Pancreas (tissue), 10 donors: Measurements from ENCODE around the gene POGLUT3. TPM values are rescaled to one million over a fixed set of nuclear protein-coding genes. Genes with fewer than 3 reads are reported as not detected.
A peak's percentile ranks its signal among the peaks of the same experiment; 100 is the strongest.

Experiments
- ATAC-seq, 4 donors: fragments of 200-7000 bp; cut with Tn5 transposase; one replicate each; pipeline versions ENCODE4 v1.8.0 to v1.9.1; 2020; ENCODE audit warnings: mild to moderate bottlenecking in 4 of 4, moderate library complexity in 4 of 4
- DNase-seq, 6 donors: peaks; one replicate each; pipeline ENCODE4 v3.0.0-alpha.2; 2020
- FAIRE-seq: peaks from 2 replicates; lab custom pipeline; 2012; peaks lifted over from hg19 to GRCh38; lab: Jason Lieb, UNC
- H3K27ac ChIP-seq, 4 donors: fragments of 200-600 bp; sonication (generic); 1 replicate in 3 of 4; 2 replicates in 1 of 4; pipeline versions ENCODE4 v1.5.0 to v1.8.0; 2020
- H3K27me3 ChIP-seq, 4 donors: fragments of 200-600 bp; one replicate each; pipeline ENCODE4 v1.8.0; 2021
- H3K36me3 ChIP-seq, 3 donors: fragments of 200-600 bp; sonication (generic) in 1 of 3; one replicate each; pipeline versions ENCODE4 v1.5.0 to v1.8.0; 2020 to 2021
- H3K4me1 ChIP-seq, 3 donors: fragments of 200-600 bp; one replicate each; pipeline ENCODE4 v1.8.0; 2021
- H3K4me3 ChIP-seq, 4 donors: fragments of 200-600 bp; sonication (generic) in 2 of 4; one replicate each; pipeline versions ENCODE4 v1.5.0 to v1.8.0; 2020 to 2021
- H3K9me3 ChIP-seq, 4 donors: fragments of 200-600 bp; one replicate each; pipeline ENCODE4 v1.8.0; 2021
- WGBS, 2 donors: extraction: QIAGEN DNeasy Blood & Tissue Kit; methylation state at CpG; one replicate each; pipeline ENCODE4 v1.1.7; 2013; 5-methylcytosine and 5-hydroxymethylcytosine counted together
- intact Hi-C, 3 donors: fragments of 100-400 bp; cut with DNase I; formaldehyde crosslinking; loops; one replicate each; pipeline versions ENCODE4 v1.11.1 to v1.14.2; 2022
- polyA plus RNA-seq, 2 donors: library from polyadenylated mRNA; stranded (reverse); fragments of 200-250 nt; gene quantifications; one replicate each; pipeline ENCODE4 v1.2.3, GENCODE V29; 2013
- total RNA-seq, 6 donors: library from RNA; stranded (reverse); fragmentation: NEBNext Ultra II Directional in 4 of 6; extraction: Animal tissue kit (Norgen Biotek cat#: 25700) in 4 of 6; gene quantifications; one replicate each; pipeline versions ENCODE4 v1.2.1 to v1.2.4, GENCODE V29; 2021 to 2023
- TF ChIP-seq, protein P1 (sequence below), 4 donors: fragments of 200-600 bp; sonication (generic) in 3 of 4; IDR thresholded peaks; one replicate each; pipeline versions ENCODE4 v1.5.0 to v1.8.0; 2021; ENCODE audit warnings: antibody characterized with exemption in 4 of 4
- donor health status: healthy with polysubstance abuse.
- donor health status: DM: no; HTN: no; CAD: no; lungs with moderate emphysema.
- donor health status: DM: no; HTN: no; CAD: no.
- donor health status: control.
- donor health status: control.
- donor health status: Bipolar disorder and iron deficiency.
- donor health status: DM: yes; HTN: yes; CAD: no.
- donor health status: DM: no; HTN: no; CAD: no.
- donor health status: DM: no; HTN: no; CAD: no.
- donor health status: DM: yes; HTN: yes; CAD: no.

POGLUT3 gene
- total and polyA plus RNA-seq, 8 donors = 3.8 to 12.1 (median 7.5) TPM

DNA sequence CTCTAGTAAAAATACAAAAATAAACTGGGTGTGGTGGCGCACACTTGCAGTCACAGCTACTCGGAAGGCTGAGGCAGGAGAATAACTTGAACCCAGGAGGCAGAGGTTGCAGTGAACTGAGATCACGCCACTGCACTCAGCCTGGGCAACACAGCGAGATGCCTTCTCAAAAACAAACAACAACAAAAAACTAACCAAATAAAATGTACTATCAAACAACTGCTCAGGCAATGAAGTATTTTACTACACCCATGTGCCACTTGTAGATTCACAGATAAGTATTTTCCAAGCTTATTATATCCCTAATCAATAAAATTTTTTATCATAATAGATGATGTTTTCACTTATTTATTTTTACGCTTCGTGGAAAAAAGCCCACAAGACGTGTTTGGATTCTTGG lies 31.8 kb downstream of the POGLUT3 start:
- FAIRE-seq (no peak), DNase-seq (no peak)
- peak overlapping the region; percentile 96 to 99 (median 98) for H3K27ac ChIP-seq

DNA sequence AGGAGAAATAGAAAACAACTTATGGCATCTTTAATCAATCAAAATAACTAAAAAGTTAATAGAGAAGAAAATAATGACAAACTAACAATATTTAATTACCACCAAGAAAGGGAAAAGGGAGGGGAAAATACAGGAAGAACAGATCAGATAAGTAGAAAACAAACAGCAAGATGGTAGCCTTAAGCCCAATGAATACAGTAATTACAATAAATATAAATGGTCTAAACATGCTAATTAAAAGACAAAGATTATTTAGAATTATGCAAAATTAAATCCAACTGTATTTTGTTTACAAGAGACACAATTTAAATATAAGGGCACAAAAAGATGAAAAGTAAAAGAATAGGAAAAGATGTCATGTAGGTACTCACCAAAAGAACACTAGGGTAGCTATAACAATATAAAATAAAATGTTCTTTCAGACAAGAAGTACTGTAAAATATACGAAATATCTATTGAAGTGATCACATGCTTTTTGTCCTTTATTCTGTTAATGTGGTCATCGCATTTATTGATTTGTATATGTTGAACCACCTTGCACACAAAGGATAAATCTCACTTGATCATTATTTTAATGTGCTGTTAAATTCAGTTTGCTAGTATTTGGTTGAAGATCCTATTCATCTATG lies 44.9 kb downstream of the POGLUT3 start:
- Histone ChIP-seq H3K9me3 (no peaks in the 10 kb centered on the region), H3K27me3 (no peaks in the 10 kb centered on the region), H3K4me3 (no peak overlapping the region), H3K27ac (no peak overlapping the region), H3K4me1 (no peaks in the 10 kb centered on the region), H3K36me3 (no peaks in the 10 kb centered on the region)
- TF ChIP-seq, protein P1, sequence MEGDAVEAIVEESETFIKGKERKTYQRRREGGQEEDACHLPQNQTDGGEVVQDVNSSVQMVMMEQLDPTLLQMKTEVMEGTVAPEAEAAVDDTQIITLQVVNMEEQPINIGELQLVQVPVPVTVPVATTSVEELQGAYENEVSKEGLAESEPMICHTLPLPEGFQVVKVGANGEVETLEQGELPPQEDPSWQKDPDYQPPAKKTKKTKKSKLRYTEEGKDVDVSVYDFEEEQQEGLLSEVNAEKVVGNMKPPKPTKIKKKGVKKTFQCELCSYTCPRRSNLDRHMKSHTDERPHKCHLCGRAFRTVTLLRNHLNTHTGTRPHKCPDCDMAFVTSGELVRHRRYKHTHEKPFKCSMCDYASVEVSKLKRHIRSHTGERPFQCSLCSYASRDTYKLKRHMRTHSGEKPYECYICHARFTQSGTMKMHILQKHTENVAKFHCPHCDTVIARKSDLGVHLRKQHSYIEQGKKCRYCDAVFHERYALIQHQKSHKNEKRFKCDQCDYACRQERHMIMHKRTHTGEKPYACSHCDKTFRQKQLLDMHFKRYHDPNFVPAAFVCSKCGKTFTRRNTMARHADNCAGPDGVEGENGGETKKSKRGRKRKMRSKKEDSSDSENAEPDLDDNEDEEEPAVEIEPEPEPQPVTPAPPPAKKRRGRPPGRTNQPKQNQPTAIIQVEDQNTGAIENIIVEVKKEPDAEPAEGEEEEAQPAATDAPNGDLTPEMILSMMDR (IDR thresholded peaks at IDR 0.05) = no peak
- 98% methylated on average over 2 of the region's 2 CpGs for WGBS, 2 donors
- intact Hi-C loops = no loop called here
- DNase-seq = no peak
- FAIRE-seq = no peak
- no peak for ATAC-seq

More for the DNA sequence above, 31.8 kb downstream of the POGLUT3 start:
- Histone ChIP-seq H3K27me3 (no peaks in the 10 kb centered on the region), H3K4me3 (peak overlapping the region; percentile 33 to 61 (median 49)), H3K9me3 (no peaks in the 10 kb centered on the region), H3K36me3 (no peaks in the 10 kb centered on the region), H3K4me1 (peaks cover 4 to 10% (median 5%) of the 10 kb centered on the region in 3 donors)
- TF ChIP-seq, protein P1 (IDR thresholded peaks at IDR 0.05) = no peak
- ATAC-seq = no peak
- intact Hi-C loops = no loop called here
- 38 to 44% methylated on average over 7 of the region's 7 CpGs for WGBS, 2 donors

Other genes with a start within 250 kb of the POGLUT3 start
- 1 to 10 TPM in 2 of 6 donors, under 1 TPM in 4; 0.43 to 1.4 (median 0.61) TPM for gene C11orf65, start 30.9 kb downstream of the POGLUT3 start, total RNA-seq
- gene C11orf65, start 30.9 kb downstream of the POGLUT3 start, polyA plus RNA-seq = under 1 TPM; 0.11 to 0.45 TPM
- gene EXPH5, start 95.4 kb upstream of the POGLUT3 start, total RNA-seq = 1 to 10 TPM; 2.1 to 5.7 (median 4.0) TPM
- under 1 TPM; 0.70 to 0.87 TPM for gene EXPH5, start 95.4 kb upstream of the POGLUT3 start, polyA plus RNA-seq
- 10 to 100 TPM; 14.5 to 18.4 (median 17.5) TPM for gene DDX10, start 166.7 kb upstream of the POGLUT3 start, total RNA-seq
- 10 to 100 TPM; 10.9 to 12.1 TPM for gene DDX10, start 166.7 kb upstream of the POGLUT3 start, polyA plus RNA-seq